Panc1 (cell line): Measurements from ENCODE around the gene CBX8.

Source experiments
- CTCF ChIP-seq: fragments of 450-650 bp; IDR thresholded peaks from 2 replicates; pipeline ENCODE4 v1.5.1; 2017; ENCODE audit warnings: mild to moderate bottlenecking
- POLR2AphosphoS5 ChIP-seq: IDR thresholded peaks from 2 replicates; pipeline ENCODE4 v1.6.1; 2012; ENCODE audit warnings: mild to moderate bottlenecking, low read depth, low read length, moderate library complexity
- TCF7L2 ChIP-seq: IDR thresholded peaks from 2 replicates; pipeline ENCODE4 v1.6.1; 2011; ENCODE audit warnings: mild to moderate bottlenecking, low read depth, low read length, inconsistent platforms

- TF ChIP-seq CTCF (no peak), POLR2AphosphoS5 (no peak), TCF7L2 (no peak)
Measured at GRCh38 chr17:79781012-79781650, 15.7 kb downstream of the CBX8 start.
